Endothelial cell (in vitro differentiated cells): ENCODE data around the gene TNFRSF1B. TPM values are rescaled to one million over a fixed set of nuclear protein-coding genes. Genes with fewer than 3 reads are reported as not detected.

ENCODE experiments used
- DNase-seq: peaks from one replicate; pipeline ENCODE4 v3.0.0; 2021; ENCODE audit warnings: low spot score
- H3K27ac Mint-ChIP-seq: one replicate; pipeline ENCODE4 v1.8.0; 2021; ENCODE audit warnings: mixed read lengths, inconsistent platforms; ENCODE audit not compliant: unreplicated experiment
- H3K27me3 Mint-ChIP-seq: one replicate; pipeline ENCODE4 v1.8.0; 2021; ENCODE audit warnings: mild to moderate bottlenecking, moderate library complexity, mixed read lengths, inconsistent platforms; ENCODE audit not compliant: unreplicated experiment
- H3K36me3 Mint-ChIP-seq: one replicate; pipeline ENCODE4 v1.8.0; 2021; ENCODE audit warnings: mild to moderate bottlenecking, low read depth, mixed read lengths, inconsistent platforms; ENCODE audit not compliant: unreplicated experiment
- H3K4me1 Mint-ChIP-seq: one replicate; pipeline ENCODE4 v1.8.0; 2021; ENCODE audit warnings: mild to moderate bottlenecking, mixed read lengths, inconsistent platforms; ENCODE audit not compliant: unreplicated experiment
- H3K4me3 Mint-ChIP-seq: one replicate; pipeline ENCODE4 v1.8.0; 2021; ENCODE audit warnings: mild to moderate bottlenecking, mixed read lengths, inconsistent platforms; ENCODE audit not compliant: unreplicated experiment
- H3K9me3 Mint-ChIP-seq: one replicate; pipeline ENCODE4 v1.8.0; 2021; ENCODE audit warnings: mixed read lengths, inconsistent platforms; ENCODE audit not compliant: unreplicated experiment
- total RNA-seq: library from RNA; stranded (reverse); fragmentation: NEBNext Ultra II Directional; extraction: Animal tissue kit (Norgen Biotek cat#: 25700); gene quantifications from one replicate; pipeline ENCODE4 v1.2.1, GENCODE V29; 2021; ENCODE audit not compliant: unreplicated experiment
- TF ChIP-seq, protein P1 (sequence below): fragments of 200-600 bp; sonication (generic); IDR thresholded peaks from one replicate; pipeline ENCODE4 v1.5.0; 2021; ENCODE audit warnings: antibody characterized with exemption; ENCODE audit not compliant: unreplicated experiment

Gene TNFRSF1B
- total RNA-seq, 1 donor from 2014 or later, result 142 TPM

DNA sequence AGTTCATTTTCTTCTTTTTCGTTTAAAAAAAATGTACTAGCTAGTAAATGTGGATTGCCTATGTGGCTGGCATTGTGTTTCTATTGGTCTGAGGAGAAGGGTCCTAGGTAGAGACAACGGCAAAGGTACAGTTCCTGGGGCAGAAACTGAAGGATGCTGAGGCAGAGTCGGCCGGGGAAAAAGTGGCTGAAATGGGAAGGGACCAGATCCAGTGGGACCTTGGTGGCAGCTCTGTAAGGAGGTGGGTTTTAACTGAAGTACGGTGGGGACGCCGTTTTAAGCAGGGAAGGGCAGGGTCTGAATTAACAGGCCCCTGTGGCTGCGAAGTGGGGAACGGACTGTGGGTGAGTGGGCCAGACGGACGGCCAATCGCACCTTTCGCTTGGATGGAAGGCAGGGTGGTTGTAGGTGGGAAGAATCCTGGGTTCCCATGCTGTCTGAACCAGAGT lies 62.6 kb downstream of the TNFRSF1B start:
- peak overlapping the region; percentile 96 for H3K4me3 Mint-ChIP-seq
- DNase-seq, result no peak
- TF ChIP-seq, protein P1, sequence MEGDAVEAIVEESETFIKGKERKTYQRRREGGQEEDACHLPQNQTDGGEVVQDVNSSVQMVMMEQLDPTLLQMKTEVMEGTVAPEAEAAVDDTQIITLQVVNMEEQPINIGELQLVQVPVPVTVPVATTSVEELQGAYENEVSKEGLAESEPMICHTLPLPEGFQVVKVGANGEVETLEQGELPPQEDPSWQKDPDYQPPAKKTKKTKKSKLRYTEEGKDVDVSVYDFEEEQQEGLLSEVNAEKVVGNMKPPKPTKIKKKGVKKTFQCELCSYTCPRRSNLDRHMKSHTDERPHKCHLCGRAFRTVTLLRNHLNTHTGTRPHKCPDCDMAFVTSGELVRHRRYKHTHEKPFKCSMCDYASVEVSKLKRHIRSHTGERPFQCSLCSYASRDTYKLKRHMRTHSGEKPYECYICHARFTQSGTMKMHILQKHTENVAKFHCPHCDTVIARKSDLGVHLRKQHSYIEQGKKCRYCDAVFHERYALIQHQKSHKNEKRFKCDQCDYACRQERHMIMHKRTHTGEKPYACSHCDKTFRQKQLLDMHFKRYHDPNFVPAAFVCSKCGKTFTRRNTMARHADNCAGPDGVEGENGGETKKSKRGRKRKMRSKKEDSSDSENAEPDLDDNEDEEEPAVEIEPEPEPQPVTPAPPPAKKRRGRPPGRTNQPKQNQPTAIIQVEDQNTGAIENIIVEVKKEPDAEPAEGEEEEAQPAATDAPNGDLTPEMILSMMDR, result no peak
- peaks cover 4% of the 10 kb centered on the region for H3K27me3 Mint-ChIP-seq
- peaks cover 7% of the 10 kb centered on the region for H3K4me1 Mint-ChIP-seq
- peaks cover 4% of the 10 kb centered on the region for H3K36me3 Mint-ChIP-seq
- peak overlapping the region; percentile 61 for H3K27ac Mint-ChIP-seq
- no peaks in the 10 kb centered on the region for H3K9me3 Mint-ChIP-seq

DNA sequence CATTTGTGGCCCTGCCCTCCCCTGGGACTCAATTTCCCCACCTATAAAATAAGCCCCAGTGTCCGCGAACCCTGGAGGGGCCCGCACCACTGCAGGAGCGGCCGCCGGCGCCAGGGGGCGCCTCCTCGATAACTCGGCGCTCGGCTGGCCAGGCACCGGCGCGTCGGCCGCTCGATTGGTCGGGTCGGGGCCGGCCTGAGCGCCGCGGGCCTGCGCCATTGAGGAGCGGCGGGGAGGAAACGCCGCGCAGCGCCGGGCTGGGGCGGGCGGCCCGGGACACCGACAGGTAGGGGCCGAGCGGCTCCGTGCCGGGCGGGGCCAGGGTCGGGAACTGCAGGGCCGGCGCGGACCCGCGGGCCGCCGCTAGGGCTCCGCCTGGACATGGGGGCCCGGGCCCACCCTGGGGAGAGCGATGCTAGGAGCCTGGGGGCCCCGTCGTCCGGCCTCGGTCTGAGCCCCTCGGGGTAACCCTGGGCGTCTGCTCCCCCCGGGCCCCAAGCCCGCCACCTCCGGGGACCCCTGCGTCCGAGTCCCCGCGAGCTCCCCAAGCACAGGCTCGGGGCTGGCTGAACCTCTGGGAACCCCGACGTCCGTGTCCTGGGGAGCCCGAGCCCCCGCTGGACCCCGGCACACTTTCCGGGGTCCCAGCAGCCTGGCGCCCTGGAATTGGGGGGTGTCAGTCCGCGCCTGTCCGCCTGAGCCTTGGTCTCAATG lies 63.2 kb downstream of the TNFRSF1B start, which contains the start of gene VPS13D:
VPS13D (plus strand) TSS at position 196 of the 714 bp plus-strand sequence. CDS start 4,237 bp downstream, outside the sequence.
- peaks cover 7% of the 10 kb centered on the region for H3K4me1 Mint-ChIP-seq
- H3K36me3 Mint-ChIP-seq, result peaks cover 4% of the 10 kb centered on the region
- peak; percentile 95 for DNase-seq
- peak within 1 kb of the TSS; percentile 61 for H3K27ac Mint-ChIP-seq
- H3K9me3 Mint-ChIP-seq, result no peaks in the 10 kb centered on the region
- TF ChIP-seq, protein P1, result peak; percentile 98
- H3K27me3 Mint-ChIP-seq, result peaks cover 1% of the 10 kb centered on the region
- H3K4me3 Mint-ChIP-seq, result peak within 1 kb of the TSS; percentile 96

DNA sequence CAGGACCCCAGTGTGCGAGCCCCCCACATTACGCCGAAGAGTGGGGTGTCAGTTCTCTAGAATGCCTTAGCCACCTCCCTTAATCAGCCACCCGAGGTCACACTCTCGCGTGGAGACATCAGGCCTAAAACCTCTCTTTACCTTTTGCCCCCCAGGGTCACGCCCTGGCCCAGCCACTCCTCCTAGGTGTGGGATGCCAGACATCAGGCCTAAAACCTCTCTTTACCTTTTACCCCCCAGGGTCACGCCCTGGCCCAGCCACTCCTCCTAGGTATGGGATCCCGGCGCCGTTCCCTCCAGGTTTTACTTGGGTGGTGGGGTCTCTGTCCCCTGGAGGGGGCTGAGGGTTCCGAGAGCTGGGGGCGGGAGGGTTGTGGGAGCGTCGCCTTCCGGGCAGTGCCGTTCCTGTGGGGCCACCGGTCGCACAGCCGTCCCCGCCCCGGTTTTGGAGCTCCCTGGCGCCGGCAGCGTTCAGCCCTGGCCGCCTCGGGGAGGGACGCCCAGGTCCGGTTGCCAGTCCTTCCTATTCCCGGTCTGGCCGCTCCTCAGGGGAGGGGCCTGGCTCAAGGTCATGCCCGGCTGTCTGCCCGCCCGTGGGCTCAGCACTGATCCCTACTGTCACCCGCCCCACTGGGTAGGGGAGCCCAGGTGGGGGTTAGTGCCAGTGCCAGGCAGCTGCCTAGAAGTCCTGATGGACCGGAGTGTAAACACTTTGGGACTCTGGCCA lies 63.9 kb downstream of the TNFRSF1B start:
- Mint-ChIP-seq H3K4me1 (peaks cover 7% of the 10 kb centered on the region), H3K9me3 (no peaks in the 10 kb centered on the region), H3K27ac (no peak overlapping the region), H3K4me3 (peak overlapping the region; percentile 92), H3K27me3 (peaks cover 1% of the 10 kb centered on the region), H3K36me3 (peaks cover 4% of the 10 kb centered on the region)
- peak; percentile 47 for DNase-seq
- TF ChIP-seq, protein P1, result no peak

DNA sequence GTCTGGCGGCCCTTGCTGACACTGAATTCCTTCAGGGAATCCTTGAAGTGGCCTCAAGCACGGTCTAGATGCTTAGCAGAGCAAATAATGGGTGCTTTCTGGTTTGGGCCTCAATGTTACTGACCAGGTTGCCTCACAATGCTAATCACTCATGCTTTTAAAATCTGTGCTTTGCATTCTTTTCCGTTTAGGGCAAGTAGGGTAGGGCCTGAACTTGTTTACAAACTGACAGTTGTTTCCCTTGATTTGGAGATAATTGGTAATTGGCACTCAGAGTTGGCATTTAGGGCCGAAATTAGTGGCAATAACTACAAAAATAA lies 64.4 kb downstream of the TNFRSF1B start:
- H3K4me3 Mint-ChIP-seq, result peak overlapping the region; percentile 92
- H3K9me3 Mint-ChIP-seq, result no peaks in the 10 kb centered on the region
- TF ChIP-seq, protein P1, result no peak
- no peak for DNase-seq
- H3K4me1 Mint-ChIP-seq, result peaks cover 7% of the 10 kb centered on the region
- peaks cover 8% of the 10 kb centered on the region for H3K36me3 Mint-ChIP-seq
- peaks cover 1% of the 10 kb centered on the region for H3K27me3 Mint-ChIP-seq
- no peak overlapping the region for H3K27ac Mint-ChIP-seq

DNA sequence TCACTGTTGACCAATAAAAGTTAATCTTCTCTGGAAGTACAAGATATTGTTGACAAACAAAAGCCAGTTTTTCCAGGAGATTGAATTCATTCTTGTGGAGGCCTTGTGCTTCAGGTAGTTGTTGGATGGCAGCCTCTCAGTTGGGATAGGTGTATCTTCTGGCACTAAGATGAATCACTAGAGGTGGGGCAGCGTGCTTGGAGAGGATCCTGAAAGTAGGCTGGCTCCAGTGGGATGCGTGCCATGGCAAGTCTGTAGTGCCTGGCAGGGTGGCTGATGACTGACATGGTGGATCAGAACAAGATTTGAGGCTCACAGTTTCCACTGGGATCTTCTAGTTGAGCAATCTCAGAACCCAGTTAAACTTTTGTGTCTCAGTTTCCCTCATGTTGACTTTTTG lies 65.4 kb downstream of the TNFRSF1B start:
- Mint-ChIP-seq H3K4me1 (peaks cover 7% of the 10 kb centered on the region), H3K36me3 (peaks cover 8% of the 10 kb centered on the region), H3K27me3 (peaks cover 1% of the 10 kb centered on the region), H3K4me3 (no peak overlapping the region), H3K27ac (no peak overlapping the region), H3K9me3 (no peaks in the 10 kb centered on the region)
- DNase-seq, result no peak
- TF ChIP-seq, protein P1, result no peak
